ENCODE measurements around the gene SLC34A3.

Gene SLC34A3

DNA sequence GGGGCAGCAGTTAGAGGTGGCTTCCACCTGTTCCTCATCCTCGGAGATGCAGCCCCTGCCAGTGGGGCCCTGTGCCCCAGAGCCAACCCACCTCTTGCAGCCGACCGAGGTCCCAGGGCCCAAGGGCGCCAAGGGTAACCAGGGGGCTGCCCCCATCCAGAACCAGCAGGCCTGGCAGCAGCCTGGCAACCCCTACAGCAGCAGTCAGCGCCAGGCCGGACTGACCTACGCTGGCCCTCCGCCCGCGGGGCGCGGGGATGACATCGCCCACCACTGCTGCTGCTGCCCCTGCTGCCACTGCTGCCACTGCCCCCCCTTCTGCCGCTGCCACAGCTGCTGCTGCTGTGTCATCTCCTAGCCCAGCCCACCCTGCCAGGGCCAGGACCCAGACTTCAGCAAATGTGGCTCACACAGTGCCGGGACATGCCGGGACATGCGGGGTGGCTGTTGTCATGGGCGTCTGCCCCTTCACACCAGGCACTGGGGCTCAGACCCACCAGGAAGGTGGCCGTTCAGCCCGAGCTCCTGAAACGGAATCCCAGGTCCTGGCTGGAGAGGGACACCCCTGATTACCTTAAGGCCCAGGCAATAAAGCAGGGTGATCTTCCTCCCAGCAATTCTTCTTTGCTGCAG lies 4.9 kb upstream of the SLC34A3 start:
- TF ChIP-seq CTCF (IDR thresholded peaks at IDR 0.05; ENCODE audit: low read depth, low read length) = no peak
- Histone ChIP-seq H3K36me3 (no peaks in the 10 kb centered on the region), H3K27me3 (no peaks in the 10 kb centered on the region), H3K9me3 (no peaks in the 10 kb centered on the region), H3K4me1 (peaks cover 10% of the 10 kb centered on the region), H3K4me3 (ENCODE audit: low read depth, low read length) (no peak overlapping the region)
- DNase-seq = no peak

DNA sequence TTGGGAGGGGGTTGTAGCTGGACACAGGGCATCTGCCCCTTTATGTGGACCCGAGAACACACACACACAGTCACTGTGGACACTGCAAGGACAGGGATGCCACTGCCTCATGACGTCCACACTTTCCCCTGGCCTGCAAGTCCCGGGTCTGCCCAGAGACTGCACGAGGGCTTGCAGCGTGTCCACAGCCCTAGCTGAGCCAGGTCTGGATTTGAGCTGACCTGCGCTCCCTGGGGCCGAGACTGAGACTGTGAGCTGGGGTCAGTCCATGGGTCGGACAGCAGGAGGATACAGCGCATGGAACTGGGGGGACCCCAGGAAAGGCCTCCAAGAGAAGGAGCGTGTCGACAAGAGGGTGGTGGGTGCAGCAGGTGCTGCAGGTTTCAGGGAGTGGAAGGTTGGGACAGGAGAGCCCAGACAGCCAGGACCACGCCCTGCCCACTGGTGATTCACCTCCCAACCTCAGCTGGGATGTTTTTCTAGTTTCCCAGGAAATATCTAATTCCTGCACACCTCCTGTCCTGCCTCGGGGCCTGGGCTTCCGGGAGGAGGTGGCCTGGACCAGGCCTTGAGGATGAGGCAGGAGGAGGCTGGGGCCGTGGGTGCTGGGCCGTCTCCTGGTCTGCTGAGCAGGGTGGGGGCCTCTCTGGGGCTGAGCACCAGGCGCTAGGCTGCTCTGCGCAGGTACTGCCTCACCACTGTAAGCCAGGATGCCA lies 4.2 kb upstream of the SLC34A3 start:
- Histone ChIP-seq H3K4me1 (peaks cover 10% of the 10 kb centered on the region), H3K36me3 (no peaks in the 10 kb centered on the region), H3K9me3 (no peaks in the 10 kb centered on the region), H3K4me3 (ENCODE audit: low read depth, low read length) (no peak overlapping the region), H3K27me3 (no peaks in the 10 kb centered on the region)
- no peak for DNase-seq
- no peak for TF ChIP-seq CTCF (IDR thresholded peaks at IDR 0.05; ENCODE audit: low read depth, low read length)

- peak; percentile 91 for TF ChIP-seq CTCF (IDR thresholded peaks at IDR 0.05; ENCODE audit: low read depth, low read length)
- no peaks in the 10 kb centered on the region for H3K9me3 ChIP-seq
- DNase-seq = peak; percentile 90
- H3K27me3 ChIP-seq = no peaks in the 10 kb centered on the region
- H3K4me3 ChIP-seq (ENCODE audit: low read depth, low read length) = no peak within 1 kb of the TSS
- no peaks in the 10 kb centered on the region for H3K36me3 ChIP-seq
- peaks cover 10% of the 10 kb centered on the region for H3K4me1 ChIP-seq
Observed at GRCh38 chr9:137227054-137227852, 3.4 kb upstream of the SLC34A3 start, which contains the start of gene RNF224. RNF224 (plus strand) TSS chr9:137227502; CDS start chr9:137228336, 834 bp downstream.

- Histone ChIP-seq H3K4me1 (peaks cover 8% of the 10 kb centered on the region), H3K27me3 (no peaks in the 10 kb centered on the region), H3K4me3 (ENCODE audit: low read depth, low read length) (no peak overlapping the region), H3K36me3 (no peaks in the 10 kb centered on the region), H3K9me3 (no peaks in the 10 kb centered on the region)
- no peak for DNase-seq
- TF ChIP-seq CTCF (IDR thresholded peaks at IDR 0.05; ENCODE audit: low read depth, low read length) = no peak
Observed at GRCh38 chr9:137227853-137228505, 2.7 kb upstream of the SLC34A3 start.

DNA sequence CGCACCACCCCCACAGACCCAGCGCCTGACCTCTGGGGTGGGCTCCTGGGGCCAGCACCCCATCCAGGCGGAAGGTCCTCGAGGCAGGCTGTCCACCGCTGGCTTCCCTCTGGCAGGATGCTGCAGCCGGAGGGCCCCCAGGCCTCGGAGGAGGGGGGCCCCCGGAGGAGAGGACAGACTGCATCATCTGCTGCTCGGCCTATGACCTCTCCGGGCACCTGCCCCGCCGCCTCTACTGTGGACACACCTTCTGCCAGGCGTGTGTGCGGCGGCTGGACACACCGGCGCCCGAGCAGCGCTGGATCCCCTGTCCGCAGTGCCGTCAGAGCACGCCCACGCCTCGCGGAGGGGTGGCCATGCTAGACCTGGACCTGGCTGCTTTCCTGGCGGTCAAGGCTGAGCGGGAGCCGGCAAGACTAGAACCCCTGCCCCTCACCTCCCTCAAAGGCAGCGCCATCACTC lies 2.2 kb upstream of the SLC34A3 start:
- no peak for TF ChIP-seq CTCF (IDR thresholded peaks at IDR 0.05; ENCODE audit: low read depth, low read length)
- Histone ChIP-seq H3K36me3 (no peaks in the 10 kb centered on the region), H3K27me3 (no peaks in the 10 kb centered on the region), H3K4me1 (peaks cover 7% of the 10 kb centered on the region; the same call in 1 of the 2 replicates), H3K9me3 (no peaks in the 10 kb centered on the region), H3K4me3 (ENCODE audit: low read depth, low read length) (no peak overlapping the region)
- no peak for DNase-seq
